Measurements from ENCODE around the gene USP22.

USP22 gene

GRCh38 chr17:21001111-21001812 is 41.5 kb downstream of the USP22 start:
- no peak for DNase-seq (ENCODE audit: low spot score)

DNA sequence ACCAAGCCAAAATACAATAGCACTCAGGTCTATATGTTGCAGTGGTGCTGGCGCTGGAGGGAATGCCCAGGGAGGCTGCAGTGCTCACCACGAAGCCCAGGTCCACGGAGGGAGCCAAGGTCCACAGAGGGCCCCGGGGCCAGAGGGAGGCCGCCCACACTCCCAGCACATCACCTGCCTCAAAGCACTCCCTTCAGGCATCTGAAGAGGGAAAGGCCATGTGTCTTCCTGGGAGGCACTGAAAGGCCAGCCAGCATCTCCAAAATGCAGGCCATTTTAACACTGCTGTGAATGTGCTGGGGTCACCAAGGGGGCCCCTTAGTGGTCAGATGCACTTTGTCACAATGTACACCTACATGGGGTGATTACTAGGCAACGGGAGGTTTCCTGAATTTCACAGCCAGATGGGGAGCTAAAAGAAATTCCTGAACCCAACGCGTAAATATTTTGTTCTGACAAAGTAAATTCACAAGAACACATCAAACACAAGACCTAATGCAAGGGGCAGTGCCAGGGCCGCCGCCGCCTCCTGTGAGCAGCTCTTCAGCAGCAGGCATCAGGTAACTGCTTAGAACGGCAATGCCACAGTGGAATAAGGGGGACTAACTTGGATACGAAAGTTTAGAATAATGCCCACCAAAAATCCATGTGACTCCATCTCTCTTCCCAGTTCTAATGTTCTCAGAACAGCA is 42.8 kb downstream of the USP22 start:
- DNase-seq (ENCODE audit: low spot score): no peak

- DNase-seq (ENCODE audit: low spot score): no peak
Measured at GRCh38 chr17:20999044-20999573, 43.7 kb downstream of the USP22 start.

DNA sequence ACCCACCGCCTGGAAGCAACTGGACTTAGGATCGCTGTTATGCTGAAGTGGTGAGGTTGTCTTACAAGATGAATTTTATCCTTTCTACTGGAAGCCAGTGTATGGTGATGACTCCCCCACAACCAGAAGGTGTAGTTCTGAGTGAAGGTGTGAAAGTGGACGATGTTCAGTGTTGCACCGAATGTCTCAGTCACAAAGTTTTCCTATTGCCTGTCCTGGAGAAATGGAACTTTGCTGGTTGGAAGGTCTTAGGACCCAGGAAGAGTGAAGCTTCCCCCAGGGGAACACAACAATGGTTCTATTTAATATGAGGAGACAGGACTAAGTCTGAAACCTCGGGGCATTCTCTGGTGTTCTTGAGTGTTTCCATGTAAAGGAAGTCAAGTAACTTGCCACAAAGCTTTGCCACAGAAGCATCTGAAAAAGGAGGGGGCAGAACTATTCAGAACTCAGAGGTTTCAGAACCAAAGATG is 44.2 kb downstream of the USP22 start:
- DNase-seq (ENCODE audit: low spot score): no peak

DNA sequence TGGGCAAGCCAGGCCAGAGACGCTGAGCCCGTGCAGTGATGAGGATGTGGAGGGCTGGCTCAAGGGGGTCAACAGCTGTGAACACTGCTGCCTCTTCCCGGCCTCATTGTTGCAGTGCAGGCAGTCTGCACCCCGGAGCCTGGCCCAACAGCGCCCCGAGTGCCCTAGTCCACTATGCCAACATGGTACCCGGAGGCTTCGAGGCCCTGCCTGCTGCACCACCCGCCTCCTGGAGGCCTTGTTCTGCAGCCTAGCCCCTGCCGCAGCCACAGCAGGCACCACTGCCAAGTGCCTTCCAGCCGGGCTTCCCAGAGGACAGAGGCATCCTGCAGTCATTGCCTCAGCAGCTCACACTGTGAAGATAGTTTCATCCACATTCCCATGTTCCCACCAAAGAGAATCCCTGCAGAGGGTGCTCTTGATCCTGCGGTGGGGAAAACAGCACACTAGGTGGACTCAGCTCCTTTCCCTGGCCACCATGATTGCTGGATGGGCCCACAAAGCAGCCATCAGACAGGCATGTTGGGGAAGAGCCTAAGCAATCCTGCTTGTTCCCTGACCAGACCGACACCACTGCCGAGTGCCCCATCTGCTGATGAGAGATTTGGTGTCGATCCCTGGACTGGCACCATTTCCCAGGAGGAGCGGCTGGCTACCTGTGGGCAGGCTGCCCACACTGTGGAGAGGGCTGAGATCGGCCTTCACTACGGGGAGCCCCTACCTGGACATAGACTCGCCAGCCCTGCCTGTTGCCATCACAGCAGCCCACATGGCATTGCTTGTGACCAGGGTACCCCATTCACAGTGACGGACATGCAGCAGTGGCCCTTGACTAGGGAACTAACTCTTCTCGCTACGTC is 44.9 kb downstream of the USP22 start:
- DNase-seq (ENCODE audit: low spot score): no peak

DNA sequence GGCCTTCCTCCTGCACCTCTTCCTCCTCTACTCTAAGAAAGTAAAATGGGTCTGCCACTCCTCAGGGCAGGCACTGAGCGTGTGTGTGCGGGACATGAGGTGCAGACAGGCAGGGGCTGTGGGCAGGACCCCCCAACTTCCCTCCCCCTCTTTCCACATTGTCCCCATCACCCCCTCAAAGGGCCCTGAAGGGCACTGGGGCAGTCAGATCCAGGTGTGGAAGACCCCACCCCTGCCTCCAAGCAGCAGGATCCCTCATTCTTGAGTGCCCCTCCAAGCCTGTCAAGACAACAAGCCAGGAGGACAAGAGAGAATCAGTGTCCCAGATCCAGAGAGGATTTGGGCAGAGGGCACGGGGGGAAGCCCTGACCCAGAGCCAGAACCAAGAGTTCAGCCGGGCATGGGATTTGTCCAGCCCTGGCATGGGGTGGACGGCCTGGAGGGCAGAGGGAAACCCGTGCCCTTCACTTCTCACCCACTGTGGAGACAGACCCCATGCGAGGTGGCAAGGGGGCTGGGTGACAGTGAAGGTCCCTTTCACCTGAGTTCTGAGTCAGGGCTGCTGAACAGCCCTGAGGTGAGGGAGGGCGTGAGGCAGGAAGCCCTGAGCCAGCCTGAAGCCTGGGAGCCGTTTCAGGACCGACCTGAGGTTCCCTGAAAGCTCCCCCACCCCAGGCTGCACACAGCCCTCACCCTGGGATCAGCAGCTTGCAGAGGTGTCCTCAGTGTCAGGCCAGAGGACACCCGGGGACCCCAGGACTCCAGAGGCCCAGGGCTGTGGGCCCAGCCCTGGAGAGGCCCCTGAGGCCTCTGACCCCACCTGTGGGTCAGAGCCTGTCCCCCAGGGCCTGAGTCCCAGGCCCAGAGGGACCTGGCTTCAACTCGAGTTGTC is 45.8 kb downstream of the USP22 start:
- DNase-seq (ENCODE audit: low spot score): no peak

DNA sequence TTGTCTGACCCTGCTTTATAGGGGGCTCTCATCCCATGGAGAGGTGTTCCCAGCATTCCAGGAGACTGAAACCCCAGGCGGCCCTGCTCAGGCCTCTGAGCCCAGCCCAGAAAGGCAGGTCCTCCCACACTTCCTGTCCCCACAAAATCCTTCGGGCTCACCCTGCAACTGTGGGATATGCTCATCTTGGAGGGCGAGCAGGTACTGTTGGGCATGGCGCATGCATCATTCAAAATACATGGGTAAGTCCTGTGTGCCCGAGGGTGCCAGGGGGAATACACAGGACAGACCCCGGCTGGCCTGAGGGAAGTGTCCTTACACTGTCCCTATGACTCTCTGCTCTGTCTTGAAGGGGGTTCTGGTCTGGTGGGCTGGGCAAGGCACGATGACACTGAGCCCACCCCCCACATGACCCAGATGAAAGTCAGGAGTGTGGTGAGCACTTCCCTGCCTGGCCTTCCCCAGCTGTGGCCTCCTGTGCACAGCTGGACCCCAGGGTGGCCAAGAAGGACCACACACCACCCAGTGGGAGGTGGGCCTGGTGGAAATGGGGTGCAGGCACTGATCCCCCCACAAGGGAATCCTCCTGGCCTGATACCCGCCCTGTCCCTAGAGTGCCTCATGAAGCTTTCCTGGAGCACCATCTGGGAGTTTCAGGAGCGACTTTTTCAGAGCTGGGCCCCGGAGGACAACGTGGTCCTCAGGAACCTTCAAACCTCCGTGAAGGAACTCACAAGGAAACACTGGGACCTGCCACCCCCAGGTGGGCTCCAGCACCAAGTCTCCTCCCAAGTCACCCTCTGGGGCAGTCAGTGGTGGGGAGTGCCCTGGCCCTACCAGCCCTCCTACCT is 46.7 kb downstream of the USP22 start:
- DNase-seq (ENCODE audit: low spot score): no peak

DNA sequence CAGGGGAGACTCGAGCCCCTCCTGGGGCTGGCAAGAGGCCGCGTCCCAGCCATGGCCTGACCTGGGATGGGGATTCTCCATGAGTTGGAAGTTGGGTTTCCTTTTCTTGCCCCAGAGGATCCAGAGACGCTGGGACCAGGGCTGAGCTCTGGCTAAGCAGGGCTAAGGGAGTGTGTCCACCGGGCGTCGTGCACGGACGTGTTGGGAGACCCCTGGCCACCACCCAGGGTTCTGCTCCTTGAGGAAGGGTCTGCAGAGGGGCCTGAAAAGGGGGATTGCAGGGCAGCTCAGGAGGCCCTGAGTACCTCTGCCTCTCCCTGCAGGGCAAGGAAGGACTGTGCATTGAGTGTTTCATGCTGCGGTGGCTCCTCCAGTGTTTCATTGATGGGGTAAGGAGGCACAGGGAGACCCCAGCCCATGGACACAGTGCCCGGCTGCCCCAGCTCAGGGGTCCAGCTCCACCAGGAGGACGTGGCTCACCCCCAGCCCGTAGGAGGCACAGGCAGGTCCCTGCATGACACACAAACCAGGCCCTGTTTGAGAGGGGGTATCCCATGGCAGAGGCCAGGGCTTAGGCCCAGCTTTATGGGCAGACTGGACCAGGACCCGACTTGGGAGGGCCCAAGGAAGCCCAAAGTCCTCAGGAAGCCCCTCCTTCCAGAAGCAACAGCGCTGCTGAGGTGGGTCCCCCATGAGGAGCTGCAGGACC is 47.5 kb downstream of the USP22 start:
- no peak for DNase-seq (ENCODE audit: low spot score)

DNA sequence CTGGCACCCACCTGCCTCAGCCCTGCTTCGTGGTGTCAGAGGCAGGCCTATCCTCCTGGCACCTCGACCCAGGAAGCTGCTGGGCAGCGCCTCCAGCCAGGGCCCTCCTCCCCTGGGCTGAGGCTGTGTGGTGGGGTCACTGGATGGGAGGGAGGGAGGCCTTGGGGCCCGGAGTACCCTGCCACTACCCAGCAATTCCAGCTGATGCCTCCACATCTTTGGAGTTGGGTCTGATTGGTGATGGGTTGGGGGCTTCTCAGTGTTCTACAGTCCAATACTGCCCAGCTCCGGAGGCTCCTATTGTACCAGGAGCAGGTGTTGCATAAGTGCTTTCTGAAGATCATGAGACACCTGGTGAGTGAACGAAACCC is 48.0 kb downstream of the USP22 start:
- DNase-seq (ENCODE audit: low spot score): no peak

DNA sequence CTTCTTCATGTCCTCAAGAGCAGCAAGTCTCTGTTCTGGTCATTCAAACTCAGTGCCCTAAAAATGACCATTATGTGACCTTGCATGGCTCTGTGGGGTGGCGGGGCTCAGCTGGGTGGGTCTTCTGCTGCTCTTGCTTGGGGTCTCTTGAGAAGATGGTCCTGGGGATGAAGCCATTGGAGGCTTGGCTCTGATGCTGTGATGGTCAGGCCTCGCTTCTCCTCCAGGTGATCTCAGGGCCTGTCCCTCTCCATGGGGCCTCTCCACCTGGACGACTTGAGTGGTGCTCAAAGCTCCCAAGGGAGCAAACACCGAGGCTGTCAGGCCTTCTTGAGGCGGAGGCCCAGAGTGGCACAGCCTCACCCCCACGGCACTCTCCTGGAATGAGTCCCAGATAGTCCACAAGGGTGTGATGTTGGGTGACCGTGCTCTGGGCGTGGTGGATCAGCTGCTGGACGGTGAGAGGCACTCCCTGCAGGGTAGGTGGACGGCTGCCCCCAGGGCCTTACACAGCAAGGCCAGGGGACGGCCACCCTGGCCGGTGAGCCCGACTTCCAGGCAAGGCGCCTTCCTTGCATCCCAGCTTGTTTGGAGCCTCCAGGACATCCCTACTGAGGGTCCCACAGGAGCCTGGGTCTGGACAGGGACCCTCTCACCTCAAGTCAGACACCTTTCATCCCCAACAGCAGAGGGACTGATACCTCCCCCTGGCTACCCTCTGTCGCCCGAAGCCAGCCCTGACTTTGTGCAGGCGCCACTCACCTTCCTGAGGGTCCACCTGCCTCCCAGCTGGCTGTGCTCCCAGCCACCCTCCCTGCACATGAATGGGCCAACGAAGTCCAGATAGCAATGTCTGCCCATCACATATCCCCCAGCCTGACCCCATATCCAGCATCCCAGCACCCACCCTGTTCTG is 48.7 kb downstream of the USP22 start:
- no peak for DNase-seq (ENCODE audit: low spot score)

GRCh38 chr17:20992987-20993862 is 49.6 kb downstream of the USP22 start:
- DNase-seq (ENCODE audit: low spot score): peak; percentile 58

DNA sequence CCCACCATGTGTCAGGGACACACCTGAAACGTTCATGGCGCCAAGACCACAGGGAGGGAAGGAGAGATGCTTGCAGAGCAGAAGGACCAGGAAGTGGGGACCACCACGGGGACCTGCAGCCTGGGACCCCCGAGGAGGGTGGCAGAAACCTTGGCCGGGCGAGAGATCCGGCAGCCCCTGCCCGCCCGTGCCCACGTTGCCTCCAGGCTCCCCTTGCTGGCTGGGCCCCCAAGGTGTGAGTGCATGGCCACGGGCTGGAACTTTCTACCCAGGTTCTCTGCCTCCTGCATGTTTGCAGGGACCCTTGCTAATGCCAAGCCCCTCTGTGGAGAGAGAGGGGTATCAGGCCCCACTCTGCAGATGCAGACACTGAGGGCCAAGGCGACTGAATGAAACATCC is 50.4 kb downstream of the USP22 start:
- no peak for DNase-seq (ENCODE audit: low spot score)

DNA sequence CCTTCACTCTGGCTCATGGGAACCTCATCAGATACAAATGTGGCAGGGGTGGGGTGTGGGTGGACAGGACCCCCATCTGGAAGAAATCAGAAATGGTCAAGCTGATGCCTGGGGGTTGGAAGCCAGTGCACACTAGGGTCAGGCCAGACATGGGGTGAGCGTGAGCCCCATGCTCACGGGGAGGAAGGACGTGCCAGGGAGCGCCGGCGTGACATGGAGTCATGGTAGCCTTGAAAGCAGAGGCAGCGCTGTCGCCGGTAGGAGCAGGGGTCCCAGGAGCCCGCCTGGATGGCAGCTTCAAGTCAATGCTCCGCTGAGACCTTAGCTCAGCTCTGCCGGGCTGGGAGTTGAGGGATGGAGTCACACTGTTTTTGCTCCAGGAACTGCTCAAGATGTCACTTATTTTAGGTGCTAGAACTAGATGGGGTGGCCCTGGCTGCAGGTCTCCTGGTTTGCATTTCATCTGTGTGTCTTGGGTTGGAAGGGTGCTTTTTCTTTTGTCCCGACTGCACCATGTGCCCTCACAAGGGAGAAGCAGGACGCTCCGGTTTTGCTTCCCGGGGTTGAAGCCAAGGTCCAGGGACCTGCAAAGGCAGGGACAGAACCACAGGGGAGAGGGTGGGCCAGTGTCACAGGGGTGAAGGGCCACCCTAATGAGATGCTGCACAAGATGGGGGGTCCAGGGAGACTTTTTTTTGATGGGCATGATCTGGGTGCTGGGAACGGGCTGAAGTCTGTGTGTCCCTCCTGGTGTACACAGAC is 51.4 kb downstream of the USP22 start:
- no peak for DNase-seq (ENCODE audit: low spot score)

GRCh38 chr17:20989991-20990855 is 52.6 kb downstream of the USP22 start:
- DNase-seq (ENCODE audit: low spot score): no peak

DNA sequence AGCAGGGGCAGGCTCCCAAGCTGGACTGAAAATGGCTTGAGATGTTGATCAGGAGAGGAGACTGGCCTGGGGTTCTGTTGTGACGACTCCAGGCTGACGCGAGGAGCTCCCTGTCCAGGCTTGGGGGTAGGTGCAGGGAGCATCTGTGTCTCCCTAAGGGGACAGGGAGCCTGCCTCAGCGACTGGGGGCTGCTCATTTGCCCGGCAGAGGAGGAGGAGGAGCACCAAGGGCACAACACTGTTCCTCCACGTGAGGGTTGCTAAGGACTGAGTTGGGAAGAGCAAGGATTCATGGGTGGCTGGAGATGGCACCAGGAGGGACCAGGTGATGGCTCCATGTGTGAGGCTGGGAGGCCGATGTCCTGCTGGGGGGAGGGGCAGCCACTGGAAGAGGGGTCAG is 53.3 kb downstream of the USP22 start:
- DNase-seq (ENCODE audit: low spot score): no peak

DNA sequence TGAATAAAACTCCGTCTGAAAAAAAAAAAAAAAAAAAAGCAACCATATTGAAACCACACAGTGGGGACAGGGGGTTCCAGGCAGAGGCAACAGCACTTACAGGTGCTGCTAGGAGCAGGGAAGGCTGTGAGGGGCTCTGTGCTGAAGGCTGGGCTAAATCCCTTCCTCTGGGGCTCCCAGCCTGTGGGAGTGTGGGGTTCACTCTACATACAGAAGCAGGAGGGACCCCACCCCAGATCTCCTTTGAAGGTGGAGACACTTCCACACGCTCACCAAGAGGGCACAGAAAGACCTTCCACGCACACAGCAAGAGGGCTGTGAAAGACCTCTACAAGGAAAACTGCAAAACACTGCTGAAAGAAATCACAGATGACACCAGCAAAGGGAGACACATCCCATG is 53.9 kb downstream of the USP22 start:
- no peak for DNase-seq (ENCODE audit: low spot score)

Data from kidney tubule cell (primary cell).